ENCODE results near the gene CARD10.
A peak's percentile ranks its signal among the peaks of the same experiment; 100 is the strongest.

The CARD10 gene

GRCh38 chr22:37457093-37457893 is 61.9 kb downstream of the CARD10 start:
- peak; percentile 70 for DNase-seq (ENCODE audit: low read depth)
- TF ChIP-seq CTCF (IDR thresholded peaks at IDR 0.05; ENCODE audit: low read depth, low read length) (peak; percentile 81), MYC (IDR thresholded peaks at IDR 0.05; ENCODE audit: low read depth, low read length) (no peak)

GRCh38 chr22:37456346-37456745 is 62.9 kb downstream of the CARD10 start:
- no peak for DNase-seq (ENCODE audit: low read depth)
- H3K4me3 ChIP-seq (ENCODE audit: low read depth, low read length) = no peak overlapping the region
- TF ChIP-seq MAX (IDR thresholded peaks at IDR 0.05; ENCODE audit: low read depth, low read length) = no peak
- TF ChIP-seq MYC (IDR thresholded peaks at IDR 0.05; ENCODE audit: low read depth, low read length) = no peak
- TF ChIP-seq POLR2A (IDR thresholded peaks at IDR 0.05; ENCODE audit: extremely low read depth, insufficient read length) = no peak
- TF ChIP-seq CTCF (IDR thresholded peaks at IDR 0.05; ENCODE audit: low read depth, low read length) = no peak

More at GRCh38 chr22:37457093-37457893, 61.9 kb downstream of the CARD10 start:
- H3K4me3 ChIP-seq (ENCODE audit: low read depth, low read length) = no peak overlapping the region

GRCh38 chr22:37455896-37456295 is 63.3 kb downstream of the CARD10 start:
- no peak for DNase-seq (ENCODE audit: low read depth)
- TF ChIP-seq MYC (IDR thresholded peaks at IDR 0.05; ENCODE audit: low read depth, low read length) (no peak), POLR2A (IDR thresholded peaks at IDR 0.05; ENCODE audit: extremely low read depth, insufficient read length) (no peak), MAX (IDR thresholded peaks at IDR 0.05; ENCODE audit: low read depth, low read length) (no peak)
- no peak overlapping the region for H3K4me3 ChIP-seq (ENCODE audit: low read depth, low read length)

GRCh38 chr22:37454857-37455686 is 64.1 kb downstream of the CARD10 start:
- TF ChIP-seq MYC (IDR thresholded peaks at IDR 0.05; ENCODE audit: low read depth, low read length) = no peak
- DNase-seq (ENCODE audit: low read depth) = peak; percentile 55
- H3K4me3 ChIP-seq (ENCODE audit: low read depth, low read length) = no peak overlapping the region

- H3K4me3 ChIP-seq (ENCODE audit: low read depth, low read length) = no peak overlapping the region
- TF ChIP-seq CTCF (IDR thresholded peaks at IDR 0.05; ENCODE audit: low read depth, low read length) (no peak), MAX (IDR thresholded peaks at IDR 0.05; ENCODE audit: low read depth, low read length) (no peak), MYC (IDR thresholded peaks at IDR 0.05; ENCODE audit: low read depth, low read length) (no peak), POLR2A (IDR thresholded peaks at IDR 0.05; ENCODE audit: extremely low read depth, insufficient read length) (no peak)
- no peak for DNase-seq (ENCODE audit: low read depth)
These were observed 65.5 kb downstream of the CARD10 start for GRCh38 chr22:37453696-37454095.

- H3K4me3 ChIP-seq (ENCODE audit: low read depth, low read length) = no peak overlapping the region
- DNase-seq (ENCODE audit: low read depth) = no peak
- TF ChIP-seq MYC (IDR thresholded peaks at IDR 0.05; ENCODE audit: low read depth, low read length) = no peak
- TF ChIP-seq MAX (IDR thresholded peaks at IDR 0.05; ENCODE audit: low read depth, low read length) = no peak
- no peak for TF ChIP-seq CTCF (IDR thresholded peaks at IDR 0.05; ENCODE audit: low read depth, low read length)
- TF ChIP-seq POLR2A (IDR thresholded peaks at IDR 0.05; ENCODE audit: extremely low read depth, insufficient read length) = no peak
These were observed 68.0 kb downstream of the CARD10 start for GRCh38 chr22:37451218-37451617.
